NCI-H526 treated with DMSO at 0.1 percent for 48 hours (cell line): ENCODE measurements around the gene SLC1A5.

Experiments used
- DNase-seq: peaks from one replicate; lab custom pipeline; 2025; lab: John Stamatoyannopoulos, UW

Gene SLC1A5

GRCh38 chr19:46725036-46725820, 63.2 kb downstream of the SLC1A5 start:
- DNase-seq, result no peak
